GM19193 (cell line): ENCODE results near the gene PTGFRN.

ENCODE experiments used
- POLR2A ChIP-seq: IDR thresholded peaks from 4 replicates; pipeline ENCODE4 v1.6.1; 2011; ENCODE audit not compliant: insufficient read depth, insufficient read length; ENCODE audit errors: extremely low read depth

Gene PTGFRN

GRCh38 chr1:116908820-116909511, 750 bp upstream of the PTGFRN start:
- no peak for TF ChIP-seq POLR2A

- no peak for TF ChIP-seq POLR2A
These were observed 867 bp downstream of the PTGFRN start for GRCh38 chr1:116910379-116911187.

GRCh38 chr1:116911188-116911553, 1.5 kb downstream of the PTGFRN start:
- TF ChIP-seq POLR2A = no peak

- no peak for TF ChIP-seq POLR2A
These were observed 2.2 kb downstream of the PTGFRN start for GRCh38 chr1:116911779-116912469.

GRCh38 chr1:116912846-116913245, 3.1 kb downstream of the PTGFRN start:
- no peak for TF ChIP-seq POLR2A

GRCh38 chr1:116913941-116914340, 4.2 kb downstream of the PTGFRN start:
- TF ChIP-seq POLR2A = no peak

GRCh38 chr1:116914667-116915066, 5.0 kb downstream of the PTGFRN start:
- no peak for TF ChIP-seq POLR2A

- TF ChIP-seq POLR2A = no peak
These were observed 5.5 kb downstream of the PTGFRN start for GRCh38 chr1:116915086-116915661.

GRCh38 chr1:116916002-116916401, 6.3 kb downstream of the PTGFRN start:
- TF ChIP-seq POLR2A = no peak

- no peak for TF ChIP-seq POLR2A
These were observed 7.1 kb downstream of the PTGFRN start for GRCh38 chr1:116916533-116917445.

GRCh38 chr1:116918714-116919357, 9.1 kb downstream of the PTGFRN start:
- TF ChIP-seq POLR2A = no peak

- TF ChIP-seq POLR2A = no peak
These were observed 10.1 kb downstream of the PTGFRN start for GRCh38 chr1:116919802-116920201.

GRCh38 chr1:116920211-116920610, 10.5 kb downstream of the PTGFRN start:
- no peak for TF ChIP-seq POLR2A
